HG03175 (cell line): ENCODE measurements around the gene NHSL2.

ENCODE experiments used
- ATAC-seq: cut with Tn5 transposase; IDR thresholded peaks from one replicate; pipeline ENCODE4 v1.9.1; 2021; ENCODE audit warnings: mild to moderate bottlenecking, moderate library complexity; ENCODE audit not compliant: unreplicated experiment

Gene NHSL2

DNA sequence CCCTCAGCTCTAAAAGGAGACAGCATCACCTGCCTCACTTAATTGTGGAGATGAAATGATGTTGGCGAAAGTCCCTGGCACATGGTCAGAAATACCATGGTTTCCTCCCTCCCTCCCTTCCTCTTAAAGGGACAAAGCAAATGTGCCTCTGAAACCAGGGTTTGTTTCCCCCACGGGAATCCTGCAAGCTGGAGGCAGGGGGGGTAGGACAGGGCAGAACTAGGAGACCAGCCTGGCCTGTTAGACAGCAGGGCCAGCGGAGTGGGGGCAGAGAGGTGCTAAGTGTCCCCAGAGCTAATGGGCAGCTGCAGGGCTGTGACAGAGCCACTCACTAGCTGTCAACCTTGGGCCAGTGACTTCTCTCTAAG lies 215.4 kb downstream of the NHSL2 start:
- no peak for ATAC-seq

DNA sequence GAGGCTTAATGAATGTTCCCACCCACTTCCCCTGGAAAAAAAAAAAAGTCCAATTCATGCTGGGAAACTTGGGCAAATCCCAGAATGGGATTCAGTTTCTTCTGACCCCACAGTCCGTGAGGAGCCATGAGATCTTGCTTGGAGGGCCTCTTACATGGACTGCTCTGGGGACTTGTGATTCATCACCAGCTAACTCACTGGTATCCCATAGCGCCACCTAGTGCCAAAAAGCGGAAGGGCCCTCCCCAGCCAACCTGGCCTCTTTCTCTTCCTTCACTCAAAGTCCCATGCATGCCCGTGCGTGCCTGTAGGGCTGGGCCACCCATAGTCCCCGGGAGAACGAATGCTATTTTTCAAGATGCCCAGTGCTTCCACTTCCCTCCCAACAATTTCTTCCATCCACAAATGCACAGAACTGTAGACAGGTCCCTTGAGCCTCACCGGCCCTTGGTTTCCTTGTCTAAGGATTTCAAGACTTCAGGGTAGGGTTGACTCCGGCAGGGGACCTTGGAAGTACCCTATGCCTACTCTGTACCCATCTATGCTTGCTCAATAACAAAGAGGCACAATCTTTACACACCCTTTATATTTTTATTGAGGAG lies 216.0 kb downstream of the NHSL2 start:
- ATAC-seq = peak; percentile 66

DNA sequence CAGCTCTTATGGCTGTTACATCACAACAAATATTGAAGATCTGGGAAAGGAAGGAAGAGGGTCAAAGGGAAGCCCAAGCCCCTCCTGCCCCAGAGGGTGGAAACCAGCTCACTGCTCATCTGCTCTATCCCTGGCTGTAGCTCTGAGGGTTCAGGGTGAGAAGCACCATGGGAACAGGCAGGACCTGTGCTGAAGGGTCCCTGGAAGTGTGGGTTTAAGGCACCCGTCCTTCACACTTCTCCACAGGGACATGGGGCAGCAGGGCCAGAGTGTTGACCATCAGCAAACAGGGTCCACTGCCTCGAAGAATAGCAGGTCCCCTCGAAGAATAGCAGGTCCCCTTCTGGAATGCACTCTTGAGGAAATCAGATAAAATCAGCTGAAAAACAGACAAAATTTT lies 216.7 kb downstream of the NHSL2 start:
- ATAC-seq = no peak

- no peak for ATAC-seq
Measured at GRCh38 chrX:72128183-72128834, 217.7 kb downstream of the NHSL2 start.

GRCh38 chrX:72128881-72129280 lies 218.2 kb downstream of the NHSL2 start:
- ATAC-seq = no peak

- ATAC-seq = no peak
Measured at GRCh38 chrX:72129661-72130060, 219.0 kb downstream of the NHSL2 start.

- no peak for ATAC-seq
Measured at GRCh38 chrX:72130156-72130761, 219.6 kb downstream of the NHSL2 start.

DNA sequence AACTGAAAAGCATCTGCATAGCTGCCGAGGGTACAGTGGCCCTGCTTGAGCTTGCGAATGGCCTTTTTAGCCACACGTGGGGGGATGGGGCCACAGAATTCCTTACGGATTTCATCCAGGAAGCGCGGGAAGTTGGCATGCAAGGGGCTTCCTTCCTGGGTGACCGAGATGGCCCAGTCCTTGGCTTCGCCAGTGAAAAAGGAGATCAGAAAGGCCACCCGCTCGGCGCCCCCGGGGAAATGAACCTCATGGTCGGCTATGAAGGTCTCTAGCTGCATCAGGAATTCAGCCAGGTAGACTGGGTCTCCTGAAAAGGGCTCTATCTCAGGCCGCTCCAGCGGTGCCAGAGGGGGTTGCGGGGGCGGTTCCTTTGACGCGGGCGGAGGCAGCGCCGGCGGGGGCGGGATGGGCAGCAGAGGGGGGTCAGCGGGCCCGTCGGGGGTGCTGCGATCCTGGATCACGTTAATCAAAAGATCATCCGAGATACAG lies 220.2 kb downstream of the NHSL2 start:
- ATAC-seq = no peak

- ATAC-seq = peak; percentile 58
Measured at GRCh38 chrX:72131317-72132294, 221.0 kb downstream of the NHSL2 start, which contains the start of gene RTL5. Gene RTL5 (minus strand): TSS chrX:72131915.

GRCh38 chrX:72132456-72132855 lies 221.8 kb downstream of the NHSL2 start:
- ATAC-seq = no peak

GRCh38 chrX:72133851-72134546 lies 223.4 kb downstream of the NHSL2 start:
- ATAC-seq = no peak

DNA sequence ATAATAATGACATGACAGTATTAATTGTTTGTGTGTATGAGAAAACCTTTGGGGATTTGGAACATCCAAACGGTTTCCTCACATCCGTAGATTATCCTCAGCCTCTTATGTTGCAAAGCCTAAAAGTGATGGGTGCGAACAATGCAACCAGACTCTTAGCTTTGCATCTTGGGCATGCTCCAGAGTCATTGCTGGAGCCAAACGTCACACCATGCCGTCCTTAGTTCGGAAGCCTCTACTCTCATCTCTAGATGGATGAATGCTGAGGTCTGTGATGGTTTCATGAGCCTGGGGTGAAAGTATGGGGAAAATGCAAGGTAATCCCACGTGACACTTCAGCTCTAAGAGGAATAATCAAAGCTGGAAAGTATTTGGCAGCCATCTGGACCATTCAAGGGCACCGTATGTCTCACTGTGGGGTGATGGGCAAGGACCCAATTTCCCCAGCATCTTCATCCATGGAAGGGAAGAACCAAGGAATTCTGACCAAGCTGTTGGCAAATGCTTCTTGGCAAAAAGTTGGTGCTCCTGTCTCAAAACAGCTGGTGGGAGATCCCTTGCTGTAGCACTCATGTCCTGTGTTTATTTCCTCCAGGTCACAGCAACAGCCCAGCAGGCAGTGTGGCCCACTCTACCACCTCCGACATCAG lies 227.3 kb downstream of the NHSL2 start:
- no peak for ATAC-seq

- ATAC-seq = no peak
Measured at GRCh38 chrX:72139538-72139937, 228.9 kb downstream of the NHSL2 start.

DNA sequence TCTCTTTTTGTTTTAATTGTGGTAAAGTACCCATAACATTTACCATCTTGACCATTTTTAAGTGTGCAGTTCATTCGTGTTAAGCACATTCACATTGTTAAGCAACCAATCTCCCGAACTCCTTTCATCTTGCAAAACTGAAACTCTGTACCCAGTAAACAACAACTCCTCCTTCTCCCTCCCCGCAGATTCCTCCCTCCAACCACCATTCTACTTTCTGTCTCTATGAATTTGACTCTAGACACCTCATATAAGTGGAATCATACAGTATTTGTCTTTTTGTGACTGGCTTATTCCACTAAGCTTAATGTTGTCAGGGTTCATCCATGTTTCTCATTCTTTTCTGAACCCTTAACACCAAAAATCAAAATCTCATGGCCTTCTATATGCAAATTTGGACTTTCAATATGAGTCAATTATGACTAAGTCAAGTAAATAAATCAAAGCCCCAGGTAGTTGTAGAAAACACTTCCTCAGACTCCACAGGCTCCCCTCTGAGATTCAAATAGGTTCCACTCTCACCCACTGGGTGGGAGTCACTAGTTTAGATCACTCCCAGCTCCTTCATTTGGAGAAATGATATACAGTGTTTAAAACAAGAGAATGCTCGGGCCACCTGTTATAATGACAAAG lies 230.8 kb downstream of the NHSL2 start:
- ATAC-seq = peak; percentile 67

GRCh38 chrX:72142094-72142793 lies 231.6 kb downstream of the NHSL2 start:
- ATAC-seq = no peak

GRCh38 chrX:72142794-72143608 lies 232.4 kb downstream of the NHSL2 start:
- no peak for ATAC-seq

- no peak for ATAC-seq
Measured at GRCh38 chrX:72143609-72143907, 232.9 kb downstream of the NHSL2 start.

GRCh38 chrX:72145181-72145580 lies 234.5 kb downstream of the NHSL2 start:
- ATAC-seq = no peak
